Hepatocyte (in vitro differentiated cells): ENCODE results near the gene RYK. TPM values are rescaled to one million over a fixed set of nuclear protein-coding genes. Genes with fewer than 3 reads are reported as not detected.

Experiments used
- DNase-seq: peaks from one replicate; pipeline ENCODE4 v3.0.0-alpha.2; 2016; ENCODE audit warnings: low spot score
- H2AFZ ChIP-seq: fragments of 200-600 bp; sonication (generic); 2 replicates; pipeline ENCODE4 v1.6.0; 2016; ENCODE audit warnings: antibody characterized with exemption, mild to moderate bottlenecking
- H3K27ac ChIP-seq: fragments of 200-600 bp; sonication (generic); 2 replicates; pipeline ENCODE4 v1.5.1; 2016; ENCODE audit warnings: mild to moderate bottlenecking
- H3K27me3 ChIP-seq: fragments of 200-600 bp; sonication (generic); 2 replicates; pipeline ENCODE4 v1.6.1; 2016
- H3K36me3 ChIP-seq: fragments of 200-600 bp; sonication (generic); replicated peaks from 2 replicates; pipeline ENCODE4 v1.5.1; 2016; ENCODE audit warnings: low read depth; ENCODE audit not compliant: insufficient read depth
- H3K4me1 ChIP-seq: fragments of 200-600 bp; sonication (generic); 2 replicates; pipeline ENCODE4 v1.5.1; 2016; ENCODE audit warnings: mild to moderate bottlenecking, moderate library complexity; ENCODE audit not compliant: insufficient read depth
- H3K4me2 ChIP-seq: fragments of 200-600 bp; sonication (generic); 2 replicates; pipeline ENCODE4 v1.6.0; 2016
- H3K4me3 ChIP-seq: fragments of 200-600 bp; sonication (generic); 2 replicates; pipeline ENCODE4 v1.5.1; 2016; ENCODE audit warnings: mild to moderate bottlenecking
- H3K79me2 ChIP-seq: fragments of 200-600 bp; sonication (generic); 2 replicates; pipeline ENCODE4 v1.6.0; 2017; ENCODE audit warnings: mild to moderate bottlenecking
- H3K9me2 ChIP-seq: fragments of 200-600 bp; sonication (generic); replicated peaks from 2 replicates; pipeline ENCODE4 v1.6.0; 2017; ENCODE audit warnings: mild to moderate bottlenecking; ENCODE audit not compliant: insufficient read depth
- H3K9me3 ChIP-seq: fragments of 200-600 bp; sonication (generic); 2 replicates; pipeline ENCODE4 v1.5.1; 2016; ENCODE audit warnings: low read depth, mild to moderate bottlenecking
- H4K20me1 ChIP-seq: fragments of 200-600 bp; sonication (generic); 2 replicates; pipeline ENCODE4 v1.6.0; 2016; ENCODE audit warnings: mild to moderate bottlenecking; ENCODE audit not compliant: insufficient read depth, poor library complexity, severe bottlenecking
- EZH2 ChIP-seq: fragments of 200-600 bp; sonication (generic); IDR thresholded peaks from 2 replicates; pipeline ENCODE4 v1.6.1; 2016; ENCODE audit warnings: antibody characterized with exemption, mild to moderate bottlenecking, borderline replicate concordance
- EZH2phosphoT487 ChIP-seq: fragments of 200-600 bp; sonication (generic); IDR thresholded peaks from one replicate; pipeline ENCODE4 v1.6.1; 2018; ENCODE audit warnings: antibody characterized with exemption, mild to moderate bottlenecking, low read depth, moderate library complexity; ENCODE audit not compliant: unreplicated experiment, severe bottlenecking
- WGBS: methylation state at CpG from one replicate; pipeline ENCODE4 v1.1.6; 2016; ENCODE audit warnings: low lambda C conversion rate; ENCODE audit errors: missing lambda C conversion rate; 5-methylcytosine and 5-hydroxymethylcytosine counted together
- polyA plus RNA-seq: library from polyadenylated mRNA; unstranded; fragments of >200 nt; fragmentation: Nextera tagmentation; extraction: Ambion mirVana; gene quantifications from 2 replicates; pipeline ENCODE4 v1.2.1, GENCODE V29; 2016
- total RNA-seq: library from RNA; depleted of rRNA; stranded (reverse); fragments of >200 nt; gene quantifications from 2 replicates; pipeline ENCODE4 v1.2.3, GENCODE V29; 2014
- TF ChIP-seq, protein P1 (sequence below): fragments of 200-600 bp; sonication (generic); IDR thresholded peaks from 2 replicates; pipeline ENCODE4 v1.5.1; 2016; ENCODE audit warnings: antibody characterized with exemption, mild to moderate bottlenecking; ENCODE audit not compliant: poor library complexity

Gene RYK
- total and polyA plus RNA-seq, 2 experiments from 2014 or later: 56.5 to 102 TPM

DNA sequence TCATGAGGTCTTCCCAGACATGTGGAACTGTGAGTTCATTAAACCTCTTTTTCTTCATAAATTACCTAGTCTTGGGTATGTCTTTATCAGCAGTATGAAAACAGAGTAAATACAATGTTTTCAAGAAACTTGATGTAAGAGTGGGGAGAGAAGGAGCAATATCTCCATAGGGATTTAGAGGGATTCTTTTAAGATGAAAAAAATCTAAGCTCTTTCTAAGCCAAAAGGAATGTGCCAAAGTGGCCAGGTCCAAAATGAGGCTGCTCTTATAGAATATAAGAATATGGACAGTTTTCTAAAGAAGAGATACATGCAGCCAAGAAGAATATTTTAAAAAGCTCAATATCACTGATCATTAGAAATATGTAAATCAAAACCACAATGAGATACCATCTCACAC is 23.9 kb upstream of the RYK start:
- H3K9me3 ChIP-seq: no peaks in the 10 kb centered on the region
- DNase-seq: no peak
- H3K4me2 ChIP-seq: no peak overlapping the region
- no peaks in the 10 kb centered on the region for H3K4me1 ChIP-seq
- no peak overlapping the region for H3K4me3 ChIP-seq
- H3K9me2 ChIP-seq: no peaks in the 10 kb centered on the region
- no peaks in the 10 kb centered on the region for H3K36me3 ChIP-seq
- no peaks in the 10 kb centered on the region for H3K79me2 ChIP-seq
- H3K27me3 ChIP-seq: no peaks in the 10 kb centered on the region
- H4K20me1 ChIP-seq: no peaks in the 10 kb centered on the region
- TF ChIP-seq EZH2 (no peak), EZH2phosphoT487 (no peak)
- TF ChIP-seq, protein P1, sequence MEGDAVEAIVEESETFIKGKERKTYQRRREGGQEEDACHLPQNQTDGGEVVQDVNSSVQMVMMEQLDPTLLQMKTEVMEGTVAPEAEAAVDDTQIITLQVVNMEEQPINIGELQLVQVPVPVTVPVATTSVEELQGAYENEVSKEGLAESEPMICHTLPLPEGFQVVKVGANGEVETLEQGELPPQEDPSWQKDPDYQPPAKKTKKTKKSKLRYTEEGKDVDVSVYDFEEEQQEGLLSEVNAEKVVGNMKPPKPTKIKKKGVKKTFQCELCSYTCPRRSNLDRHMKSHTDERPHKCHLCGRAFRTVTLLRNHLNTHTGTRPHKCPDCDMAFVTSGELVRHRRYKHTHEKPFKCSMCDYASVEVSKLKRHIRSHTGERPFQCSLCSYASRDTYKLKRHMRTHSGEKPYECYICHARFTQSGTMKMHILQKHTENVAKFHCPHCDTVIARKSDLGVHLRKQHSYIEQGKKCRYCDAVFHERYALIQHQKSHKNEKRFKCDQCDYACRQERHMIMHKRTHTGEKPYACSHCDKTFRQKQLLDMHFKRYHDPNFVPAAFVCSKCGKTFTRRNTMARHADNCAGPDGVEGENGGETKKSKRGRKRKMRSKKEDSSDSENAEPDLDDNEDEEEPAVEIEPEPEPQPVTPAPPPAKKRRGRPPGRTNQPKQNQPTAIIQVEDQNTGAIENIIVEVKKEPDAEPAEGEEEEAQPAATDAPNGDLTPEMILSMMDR: no peak
- H2AFZ ChIP-seq: no peak overlapping the region
- no peak overlapping the region for H3K27ac ChIP-seq

DNA sequence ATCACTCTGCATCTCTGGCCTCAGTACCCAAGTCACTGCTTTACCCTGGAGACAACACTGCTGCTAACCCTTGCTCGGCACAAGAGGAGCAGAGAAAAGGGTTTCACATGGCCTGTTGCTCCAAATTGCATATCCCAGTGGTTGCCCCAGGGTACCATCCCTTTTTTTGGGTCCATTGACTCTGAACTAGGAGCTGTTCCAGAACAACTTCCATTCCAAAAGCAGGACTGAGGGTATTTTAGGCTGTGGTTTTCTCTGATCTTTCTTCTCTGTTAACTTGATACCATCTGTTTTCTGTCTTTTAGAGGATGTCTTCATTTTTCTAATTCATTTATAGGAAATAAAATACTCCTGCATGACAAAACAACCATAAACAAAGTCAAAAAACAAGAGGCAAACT is 17.3 kb upstream of the RYK start:
- no peaks in the 10 kb centered on the region for H3K36me3 ChIP-seq
- WGBS: 92% methylated on average over 1 of the region's 1 CpG
- no peak overlapping the region for H2AFZ ChIP-seq
- no peak overlapping the region for H3K4me3 ChIP-seq
- no peaks in the 10 kb centered on the region for H3K27me3 ChIP-seq
- H3K79me2 ChIP-seq: no peaks in the 10 kb centered on the region
- H4K20me1 ChIP-seq: no peaks in the 10 kb centered on the region
- no peaks in the 10 kb centered on the region for H3K9me2 ChIP-seq
- no peak overlapping the region for H3K27ac ChIP-seq
- TF ChIP-seq, protein P1: no peak
- no peak for TF ChIP-seq EZH2phosphoT487
- TF ChIP-seq EZH2: no peak
- no peak overlapping the region for H3K4me2 ChIP-seq
- H3K9me3 ChIP-seq: no peaks in the 10 kb centered on the region
- no peaks in the 10 kb centered on the region for H3K4me1 ChIP-seq
- no peak for DNase-seq

DNA sequence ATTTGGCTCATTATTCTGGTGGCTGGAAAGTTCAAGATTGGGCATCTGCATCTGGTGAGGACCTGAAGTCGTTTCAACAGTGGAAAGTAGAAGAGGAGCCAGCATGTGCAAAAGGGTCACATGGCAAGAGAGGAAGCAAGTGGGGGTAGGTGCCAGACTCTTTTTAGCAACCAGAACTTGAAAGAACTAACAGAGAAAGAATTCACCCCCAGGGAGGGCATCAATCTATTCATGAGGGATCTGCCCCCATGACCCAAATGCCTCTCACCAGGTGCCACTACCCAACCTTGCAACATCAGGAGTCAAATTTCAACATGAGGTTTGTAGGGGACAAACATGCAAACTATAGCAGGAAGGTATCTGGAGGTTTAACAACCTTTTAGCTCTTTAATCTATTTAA is 10.3 kb upstream of the RYK start:
- Histone ChIP-seq H3K4me2 (no peak overlapping the region), H3K4me1 (no peaks in the 10 kb centered on the region)

More for the DNA sequence above, 10.3 kb upstream of the RYK start:
- no peaks in the 10 kb centered on the region for H3K79me2 ChIP-seq
- no peak overlapping the region for H3K4me3 ChIP-seq
- H3K9me2 ChIP-seq: no peaks in the 10 kb centered on the region
- H3K9me3 ChIP-seq: no peaks in the 10 kb centered on the region
- H2AFZ ChIP-seq: no peak overlapping the region
- no peaks in the 10 kb centered on the region for H3K36me3 ChIP-seq
- no peak overlapping the region for H3K27ac ChIP-seq
- no peaks in the 10 kb centered on the region for H3K27me3 ChIP-seq
- no peak for TF ChIP-seq EZH2phosphoT487
- TF ChIP-seq EZH2: no peak
- TF ChIP-seq, protein P1: no peak
- H4K20me1 ChIP-seq: no peaks in the 10 kb centered on the region
- no peak for DNase-seq
- 41% methylated on average over 1 of the region's 1 CpG for WGBS
